Mesothelial cell of epicardium (in vitro differentiated cells): ENCODE measurements around the gene MAJIN. TPM values are rescaled to one million over a fixed set of nuclear protein-coding genes. Genes with fewer than 3 reads are reported as not detected.

Experiments used
- DNase-seq, 2 experiments: peaks; one replicate each; pipeline ENCODE4 v3.0.0; 2021; ENCODE audit warnings: low spot score in 2 of 2; ENCODE audit not compliant: unreplicated experiment in 2 of 2
- H3K27ac Mint-ChIP-seq: 2 replicates; pipeline ENCODE4 v1.8.0; 2021; ENCODE audit warnings: mixed read lengths
- H3K27me3 Mint-ChIP-seq: 2 replicates; pipeline ENCODE4 v1.8.0; 2021; ENCODE audit warnings: low read depth, mixed read lengths
- H3K36me3 Mint-ChIP-seq: 2 replicates; pipeline ENCODE4 v1.8.0; 2021; ENCODE audit warnings: mixed read lengths
- H3K4me1 Mint-ChIP-seq: 2 replicates; pipeline ENCODE4 v1.8.0; 2021; ENCODE audit warnings: mixed read lengths
- H3K4me3 Mint-ChIP-seq: 2 replicates; pipeline ENCODE4 v1.8.0; 2021; ENCODE audit warnings: mild to moderate bottlenecking, moderate library complexity, mixed read lengths
- H3K9me3 Mint-ChIP-seq: 2 replicates; pipeline ENCODE4 v1.8.0; 2021; ENCODE audit warnings: mixed read lengths
- total RNA-seq: library from RNA; stranded (reverse); gene quantifications from 3 replicates; pipeline ENCODE4 v1.2.1, GENCODE V29; 2021
- TF ChIP-seq, protein P1 (sequence below): fragments of 200-600 bp; sonication (generic); IDR thresholded peaks from one replicate; pipeline ENCODE4 v1.5.0; 2021; ENCODE audit warnings: antibody characterized with exemption; ENCODE audit not compliant: unreplicated experiment

MAJIN gene
- total RNA-seq, 1 donor from 2014 or later: not detected

- TF ChIP-seq, protein P1, sequence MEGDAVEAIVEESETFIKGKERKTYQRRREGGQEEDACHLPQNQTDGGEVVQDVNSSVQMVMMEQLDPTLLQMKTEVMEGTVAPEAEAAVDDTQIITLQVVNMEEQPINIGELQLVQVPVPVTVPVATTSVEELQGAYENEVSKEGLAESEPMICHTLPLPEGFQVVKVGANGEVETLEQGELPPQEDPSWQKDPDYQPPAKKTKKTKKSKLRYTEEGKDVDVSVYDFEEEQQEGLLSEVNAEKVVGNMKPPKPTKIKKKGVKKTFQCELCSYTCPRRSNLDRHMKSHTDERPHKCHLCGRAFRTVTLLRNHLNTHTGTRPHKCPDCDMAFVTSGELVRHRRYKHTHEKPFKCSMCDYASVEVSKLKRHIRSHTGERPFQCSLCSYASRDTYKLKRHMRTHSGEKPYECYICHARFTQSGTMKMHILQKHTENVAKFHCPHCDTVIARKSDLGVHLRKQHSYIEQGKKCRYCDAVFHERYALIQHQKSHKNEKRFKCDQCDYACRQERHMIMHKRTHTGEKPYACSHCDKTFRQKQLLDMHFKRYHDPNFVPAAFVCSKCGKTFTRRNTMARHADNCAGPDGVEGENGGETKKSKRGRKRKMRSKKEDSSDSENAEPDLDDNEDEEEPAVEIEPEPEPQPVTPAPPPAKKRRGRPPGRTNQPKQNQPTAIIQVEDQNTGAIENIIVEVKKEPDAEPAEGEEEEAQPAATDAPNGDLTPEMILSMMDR: no peak
- DNase-seq: no peak
- no peak overlapping the region for H3K27ac Mint-ChIP-seq
- H3K4me3 Mint-ChIP-seq: no peak overlapping the region
- H3K9me3 Mint-ChIP-seq: no peaks in the 10 kb centered on the region
- no peaks in the 10 kb centered on the region for H3K4me1 Mint-ChIP-seq
- no peaks in the 10 kb centered on the region for H3K36me3 Mint-ChIP-seq
- peaks cover 34% of the 10 kb centered on the region for H3K27me3 Mint-ChIP-seq
Measured at GRCh38 chr11:64951529-64951928, 20.4 kb downstream of the MAJIN start.

DNA sequence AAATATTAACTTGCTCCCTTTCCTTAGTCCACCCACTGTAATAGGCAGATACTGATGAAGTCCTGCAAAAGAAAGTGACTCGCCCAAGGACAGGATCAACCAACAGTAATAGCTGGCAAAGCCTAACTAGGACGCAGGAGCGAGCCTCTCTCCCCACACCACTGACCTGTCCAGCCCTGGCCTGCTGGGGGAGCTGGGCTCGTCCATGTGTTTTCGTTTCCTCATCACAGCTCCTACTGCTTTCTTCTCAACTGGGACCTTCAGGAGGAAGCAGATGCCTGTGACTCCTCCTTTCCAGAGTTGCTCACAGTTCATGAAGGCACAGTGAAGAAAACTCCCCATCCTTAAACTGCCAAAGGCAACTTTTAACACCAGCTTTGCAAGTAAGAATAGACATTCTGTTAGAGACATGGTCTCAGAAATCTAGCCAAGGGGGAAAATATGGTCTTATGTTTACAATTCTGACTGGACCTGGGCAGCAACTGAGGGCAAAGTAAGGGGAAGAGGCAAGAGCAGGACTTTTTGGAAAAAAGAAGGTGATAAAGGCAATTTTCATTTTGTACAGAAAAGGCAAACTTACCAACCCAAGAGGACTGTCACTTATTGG lies 24.6 kb downstream of the MAJIN start:
- TF ChIP-seq, protein P1: no peak
- no peak overlapping the region for H3K4me3 Mint-ChIP-seq
- H3K4me1 Mint-ChIP-seq: no peaks in the 10 kb centered on the region
- H3K27ac Mint-ChIP-seq: no peak overlapping the region
- peaks cover 44% of the 10 kb centered on the region for H3K27me3 Mint-ChIP-seq
- H3K9me3 Mint-ChIP-seq: no peaks in the 10 kb centered on the region
- no peaks in the 10 kb centered on the region for H3K36me3 Mint-ChIP-seq
- DNase-seq: no peak

GRCh38 chr11:64936539-64936938 lies 35.4 kb downstream of the MAJIN start:
- Mint-ChIP-seq H3K9me3 (no peaks in the 10 kb centered on the region), H3K4me3 (no peak overlapping the region), H3K4me1 (peaks cover 7% of the 10 kb centered on the region), H3K27ac (no peak overlapping the region), H3K36me3 (no peaks in the 10 kb centered on the region), H3K27me3 (peaks cover 10% of the 10 kb centered on the region)
- TF ChIP-seq, protein P1: no peak
- no peak for DNase-seq

DNA sequence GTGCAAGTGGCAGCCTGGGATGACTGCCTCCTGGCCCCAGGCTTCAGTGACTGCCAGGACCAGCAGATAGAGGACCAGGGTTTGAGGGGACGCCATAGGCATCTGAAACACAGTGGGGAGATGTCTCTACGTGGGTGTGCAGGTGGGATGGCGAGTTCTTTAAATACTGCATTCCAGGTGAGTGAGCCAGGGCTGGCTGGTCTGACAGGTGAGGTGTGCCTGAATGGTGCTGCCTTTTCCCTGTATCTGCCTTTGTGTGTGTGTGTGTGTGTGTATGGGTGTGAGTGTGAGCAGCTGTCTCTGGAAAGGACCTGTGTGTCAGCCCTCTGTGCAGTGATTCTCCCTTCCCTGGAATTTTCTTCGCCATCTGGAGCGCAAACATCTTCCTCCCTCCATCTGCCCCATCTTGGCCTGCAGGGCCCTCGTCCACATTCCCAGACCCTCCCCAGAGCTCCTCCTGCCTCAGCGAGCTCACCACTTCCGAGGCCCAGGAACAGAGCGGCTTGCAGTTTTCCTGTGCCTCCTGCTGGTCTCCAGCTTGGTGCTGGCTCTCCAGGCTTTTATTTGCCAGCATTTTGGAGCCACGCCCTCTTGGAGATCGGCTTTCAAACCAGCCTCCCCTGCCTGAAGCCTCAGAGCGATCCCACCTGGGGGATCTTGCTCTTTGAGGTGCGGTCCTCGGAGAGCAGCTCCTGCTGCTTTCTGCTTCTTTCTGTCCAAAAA lies 36.4 kb downstream of the MAJIN start, which contains the start of gene GPHA2:
Gene GPHA2 (minus strand): TSS at position 535 of the 723 bp plus-strand sequence. CDS start 433 bp downstream, at position 102.
- Mint-ChIP-seq H3K4me1 (peaks cover 7% of the 10 kb centered on the region), H3K36me3 (peaks cover 7% of the 10 kb centered on the region), H3K27ac (peak within 1 kb of the TSS; percentile 25), H3K9me3 (no peaks in the 10 kb centered on the region), H3K4me3 (peak within 1 kb of the TSS; percentile 4), H3K27me3 (peaks cover 8% of the 10 kb centered on the region)
- no peak for DNase-seq
- TF ChIP-seq, protein P1: no peak

GRCh38 chr11:64934682-64935358 lies 37.1 kb downstream of the MAJIN start:
- H3K27ac Mint-ChIP-seq: no peak overlapping the region
- TF ChIP-seq, protein P1: no peak
- H3K9me3 Mint-ChIP-seq: no peaks in the 10 kb centered on the region
- H3K36me3 Mint-ChIP-seq: peaks cover 13% of the 10 kb centered on the region
- no peak for DNase-seq
- no peak overlapping the region for H3K4me3 Mint-ChIP-seq
- H3K4me1 Mint-ChIP-seq: peaks cover 7% of the 10 kb centered on the region
- peaks cover 8% of the 10 kb centered on the region for H3K27me3 Mint-ChIP-seq
